ENCODE data around the gene PIAS4. TPM values are rescaled to one million over a fixed set of nuclear protein-coding genes. Genes with fewer than 3 reads are reported as not detected.
"Not testable (repeated sequence)": the region's sequence is repeated elsewhere in the genome, so short reads cannot be mapped to it uniquely, and the experiment has no call there.

The PIAS4 gene
- total RNA-seq, 1 experiment from 2014 or later: 32.8 TPM

DNA sequence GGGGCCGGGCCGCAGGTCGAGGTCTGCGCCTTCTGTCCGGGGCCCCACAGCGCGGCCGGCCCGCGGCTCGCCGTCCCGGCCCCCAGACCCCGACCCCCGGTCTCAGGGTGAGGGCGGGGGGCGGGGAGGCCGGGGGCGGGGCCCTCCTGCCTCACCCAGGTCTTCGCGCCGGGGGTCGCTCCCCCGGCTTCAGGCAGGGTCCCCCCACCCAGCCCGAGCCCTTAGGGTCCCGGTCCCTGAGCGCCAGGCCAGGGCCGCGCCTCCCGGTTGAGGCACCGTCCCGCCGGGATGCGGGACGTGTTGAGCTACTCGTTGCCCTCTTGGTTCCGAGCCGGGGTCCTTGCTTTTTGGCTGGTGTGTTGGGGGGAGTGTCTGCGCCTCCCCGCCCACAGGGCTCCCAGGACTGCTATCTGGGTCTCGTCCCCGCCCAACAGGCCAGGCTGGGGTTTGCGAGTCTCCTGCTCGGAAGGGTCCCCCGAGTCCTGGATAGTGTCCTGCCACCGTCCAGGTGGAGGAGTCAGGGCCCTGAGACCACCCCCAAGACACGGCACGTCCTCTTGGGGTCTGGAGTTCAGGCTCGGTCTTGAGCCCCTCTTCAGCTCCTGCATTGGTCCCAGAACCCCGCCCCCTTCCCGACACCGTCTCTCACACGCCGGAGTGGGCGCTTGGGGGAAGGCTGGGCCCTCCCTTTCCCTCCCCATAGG lies 452 bp downstream of the PIAS4 start:
- Histone ChIP-seq H3K36me3 (0 out of 2 replicates have a peak, but pooled peaks cover 3% of the 10 kb centered on the region), H3K27ac (no peak overlapping the region), H3K27me3 (no peaks in the 10 kb centered on the region), H3K4me3 (peak overlapping the region; percentile 86), H3K9me3 (replicated peaks) (no peaks in the 10 kb centered on the region), H3K4me1 (peaks cover 23% of the 10 kb centered on the region)
- peak; percentile 37 to 46 for DNase-seq

DNA sequence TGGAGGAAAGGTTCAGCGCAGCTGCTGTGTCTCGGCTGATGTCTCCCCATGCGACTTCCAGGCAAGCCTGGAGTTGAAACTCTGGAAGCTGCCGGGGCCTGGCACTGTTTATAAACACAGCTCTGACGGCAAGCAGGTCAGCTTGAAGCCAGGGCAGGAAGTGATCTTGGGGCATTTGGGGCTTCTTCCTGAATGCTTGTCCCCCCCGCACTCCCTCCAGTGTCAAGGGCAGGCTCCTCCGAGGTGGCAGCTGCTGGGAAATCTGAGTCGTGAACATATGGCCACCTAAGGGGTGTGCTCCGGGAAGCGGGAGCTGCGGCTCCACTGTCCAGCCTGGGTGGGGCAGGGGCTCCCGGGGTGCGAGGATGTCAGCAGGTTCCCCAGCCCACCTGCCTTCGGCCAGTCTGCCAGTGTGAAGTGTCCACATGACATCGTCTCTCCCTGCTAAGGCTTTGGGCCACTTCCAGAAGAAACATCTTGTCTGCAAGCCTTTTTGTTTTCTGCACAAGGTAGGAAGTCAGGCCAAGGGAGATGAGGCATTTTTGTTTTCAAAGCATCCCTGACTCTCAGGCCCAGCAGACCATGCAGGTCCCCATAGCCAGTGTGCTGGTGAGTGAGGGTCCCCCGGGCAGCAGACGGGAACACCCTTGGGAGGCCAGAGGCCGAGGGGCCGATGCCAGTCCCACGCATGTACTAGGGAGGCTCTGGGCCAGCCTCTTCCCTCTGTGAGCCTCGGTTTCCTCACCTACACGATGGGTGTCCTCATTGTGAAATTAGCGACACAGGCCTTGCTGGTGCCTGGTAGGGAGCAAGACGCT lies 2.7 kb downstream of the PIAS4 start:
- peak; percentile 79 to 83 for DNase-seq
- Histone ChIP-seq H3K36me3 (peaks cover 10% of the 10 kb centered on the region; the same call in 1 of the 2 replicates), H3K4me1 (peaks cover 23% of the 10 kb centered on the region), H3K9me3 (replicated peaks) (no peaks in the 10 kb centered on the region), H3K27me3 (no peaks in the 10 kb centered on the region), H3K27ac (peak overlapping the region; percentile 48), H3K4me3 (peak overlapping the region; percentile 16; the same call in 1 of the 2 replicates)

DNA sequence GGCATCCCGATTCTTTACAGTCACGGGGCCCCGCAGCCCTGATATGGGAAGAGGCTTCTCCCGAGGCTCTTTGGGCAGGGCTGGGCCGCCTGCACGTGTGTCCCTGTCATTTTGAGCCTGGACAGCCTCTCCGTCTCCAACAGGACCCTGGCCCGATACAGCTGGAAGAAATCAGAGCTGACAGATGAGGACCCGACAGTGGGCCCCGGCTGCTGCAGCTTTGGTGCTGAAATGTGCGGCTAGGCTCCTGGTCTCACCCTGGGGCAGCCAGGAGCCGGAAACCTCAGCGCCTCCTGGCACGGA lies 3.2 kb downstream of the PIAS4 start:
- Histone ChIP-seq H3K27ac (no peak overlapping the region; the same call in 1 of the 2 replicates), H3K4me3 (no peak overlapping the region), H3K9me3 (replicated peaks) (no peaks in the 10 kb centered on the region), H3K27me3 (no peaks in the 10 kb centered on the region), H3K4me1 (peaks cover 23% of the 10 kb centered on the region), H3K36me3 (peaks cover 10% of the 10 kb centered on the region; the same call in 1 of the 2 replicates)
- DNase-seq: no peak

DNA sequence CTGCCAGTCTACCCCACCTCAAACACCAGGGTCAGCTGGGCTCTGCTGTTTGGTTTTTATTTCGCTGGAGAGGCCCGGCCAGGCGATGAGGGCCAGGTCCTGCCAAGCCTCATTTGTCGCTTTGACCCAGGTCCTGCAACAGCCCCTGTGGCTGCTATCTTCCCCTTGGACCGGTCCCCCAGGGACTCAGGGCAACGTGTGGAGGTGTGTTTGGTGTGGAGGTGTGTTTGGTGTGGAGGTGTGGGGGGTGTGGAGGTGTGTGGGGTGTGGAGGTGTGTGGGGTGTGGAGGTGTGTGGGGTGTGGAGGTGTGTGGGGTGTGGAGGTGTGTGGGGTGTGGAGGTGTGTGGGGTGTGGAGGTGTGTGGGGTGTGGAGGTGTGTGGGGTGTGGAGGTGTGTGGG lies 3.9 kb downstream of the PIAS4 start:
- not testable (repeated sequence) for H3K4me3 ChIP-seq; H3K27me3 ChIP-seq; H3K9me3 ChIP-seq (replicated peaks); DNase-seq; H3K27ac ChIP-seq
- H3K36me3 ChIP-seq: peaks cover 10% of the 10 kb centered on the region; the same call in 1 of the 2 replicates
- peaks cover 23% of the 10 kb centered on the region for H3K4me1 ChIP-seq

DNA sequence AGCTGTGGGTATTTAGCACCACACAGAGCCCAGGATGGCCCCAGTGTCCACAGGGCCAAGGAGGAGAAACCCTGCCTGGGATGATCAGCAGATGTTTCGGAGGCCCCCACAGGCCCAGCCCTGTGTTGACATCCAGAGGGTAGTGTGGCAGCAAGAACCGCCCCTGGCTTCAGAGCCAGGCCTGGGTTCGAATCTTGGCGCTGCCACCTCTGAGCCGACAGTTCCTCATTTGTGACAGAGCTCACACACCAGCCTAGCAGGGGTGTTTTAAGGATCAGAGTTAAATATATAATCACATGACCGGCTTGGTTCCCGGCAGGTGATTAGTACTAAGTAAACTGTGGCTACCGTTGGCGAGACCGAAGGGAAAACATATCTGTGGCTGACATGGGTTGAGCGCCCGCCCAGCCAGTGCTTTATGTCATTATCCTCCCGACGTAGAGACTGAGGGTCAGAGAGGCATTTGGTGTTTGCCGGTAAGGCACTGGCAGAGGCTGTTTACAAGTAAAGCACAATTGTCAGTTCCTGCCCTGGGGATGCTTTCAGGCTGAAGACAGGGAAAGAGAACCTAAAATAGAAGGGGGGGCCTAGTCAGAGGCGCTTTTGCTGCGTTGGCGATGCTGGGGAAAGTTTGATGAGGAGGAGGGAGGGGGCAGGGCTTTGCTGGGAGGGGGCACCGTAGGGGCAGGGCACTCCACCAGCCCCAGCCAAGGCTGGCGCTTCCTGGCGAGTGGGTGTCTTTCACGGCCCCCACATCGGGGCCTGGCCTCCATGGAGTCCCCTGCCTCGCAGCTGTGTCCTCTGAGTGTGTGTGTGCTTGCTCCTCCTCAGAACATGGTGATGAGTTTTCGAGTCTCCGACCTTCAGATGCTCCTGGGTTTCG lies 4.8 kb downstream of the PIAS4 start:
- no peak for DNase-seq
- Histone ChIP-seq H3K36me3 (peaks cover 10% of the 10 kb centered on the region; the same call in 1 of the 2 replicates), H3K4me1 (peaks cover 23% of the 10 kb centered on the region), H3K27ac (no peak overlapping the region), H3K9me3 (replicated peaks) (no peaks in the 10 kb centered on the region), H3K4me3 (no peak overlapping the region), H3K27me3 (no peaks in the 10 kb centered on the region)

DNA sequence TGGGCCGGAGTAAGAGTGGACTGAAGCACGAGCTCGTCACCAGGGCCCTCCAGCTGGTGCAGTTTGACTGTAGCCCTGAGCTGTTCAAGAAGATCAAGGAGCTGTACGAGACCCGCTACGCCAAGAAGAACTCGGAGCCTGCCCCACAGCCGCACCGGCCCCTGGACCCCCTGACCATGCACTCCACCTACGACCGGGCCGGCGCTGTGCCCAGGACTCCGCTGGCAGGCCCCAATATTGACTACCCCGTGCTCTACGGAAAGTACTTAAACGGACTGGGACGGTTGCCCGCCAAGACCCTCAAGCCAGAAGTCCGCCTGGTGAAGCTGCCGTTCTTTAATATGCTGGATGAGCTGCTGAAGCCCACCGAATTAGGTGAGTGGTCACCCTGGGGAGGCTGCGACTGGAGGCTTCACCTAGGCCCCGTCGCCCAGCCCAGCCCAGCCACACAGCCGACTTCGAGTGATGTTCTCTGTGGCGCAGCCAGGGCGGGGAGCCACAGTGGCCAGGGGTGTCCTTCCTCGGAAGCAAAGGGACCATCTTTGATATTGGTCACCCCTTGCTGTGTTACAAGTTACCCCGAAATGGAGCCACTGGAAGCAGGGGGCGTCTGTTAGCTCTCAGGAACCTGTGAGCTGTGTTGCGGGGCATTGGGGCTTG lies 5.6 kb downstream of the PIAS4 start:
- H3K4me1 ChIP-seq: peaks cover 23% of the 10 kb centered on the region
- peaks cover 10% of the 10 kb centered on the region; the same call in 1 of the 2 replicates for H3K36me3 ChIP-seq
- no peaks in the 10 kb centered on the region for H3K9me3 ChIP-seq (replicated peaks)
- H3K4me3 ChIP-seq: no peak overlapping the region
- DNase-seq: no peak
- no peaks in the 10 kb centered on the region for H3K27me3 ChIP-seq
- no peak overlapping the region for H3K27ac ChIP-seq

DNA sequence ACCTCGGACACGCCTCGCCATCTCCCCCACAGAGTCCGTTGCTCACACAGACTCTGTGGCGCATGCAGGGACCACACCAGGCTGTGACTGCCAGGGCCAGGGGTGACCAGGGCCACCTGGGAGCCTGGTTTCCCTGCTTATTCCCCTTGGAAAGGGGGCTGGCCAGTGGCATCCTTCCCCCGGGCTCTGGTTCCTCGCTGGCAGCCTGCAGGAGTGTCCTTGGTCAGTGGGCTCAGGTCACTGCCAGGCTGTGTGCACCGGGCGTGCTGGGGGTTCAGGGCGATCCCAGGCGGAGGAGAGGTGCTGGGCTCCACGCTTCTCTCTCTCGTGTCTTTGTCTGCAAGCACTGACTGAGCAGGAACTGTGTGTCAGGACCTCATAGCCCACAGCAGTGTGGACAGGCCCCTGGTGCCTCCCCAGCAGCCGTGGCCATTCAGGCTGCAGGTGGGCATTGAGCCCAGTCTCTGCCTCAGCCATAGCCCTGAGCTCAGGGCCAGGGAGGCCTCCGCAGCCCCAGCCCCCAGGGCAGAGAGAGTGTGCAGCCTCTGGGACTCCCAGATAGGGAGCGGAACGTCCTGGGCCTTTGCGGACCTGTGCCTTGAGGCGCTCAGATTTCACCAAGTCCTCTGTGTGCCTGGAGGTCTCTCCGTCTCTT lies 6.5 kb downstream of the PIAS4 start:
- no peak for DNase-seq
- Histone ChIP-seq H3K4me1 (peaks cover 17% of the 10 kb centered on the region), H3K36me3 (peaks cover 10% of the 10 kb centered on the region; the same call in 1 of the 2 replicates), H3K27me3 (no peaks in the 10 kb centered on the region), H3K27ac (no peak overlapping the region), H3K9me3 (replicated peaks) (no peaks in the 10 kb centered on the region), H3K4me3 (no peak overlapping the region)

DNA sequence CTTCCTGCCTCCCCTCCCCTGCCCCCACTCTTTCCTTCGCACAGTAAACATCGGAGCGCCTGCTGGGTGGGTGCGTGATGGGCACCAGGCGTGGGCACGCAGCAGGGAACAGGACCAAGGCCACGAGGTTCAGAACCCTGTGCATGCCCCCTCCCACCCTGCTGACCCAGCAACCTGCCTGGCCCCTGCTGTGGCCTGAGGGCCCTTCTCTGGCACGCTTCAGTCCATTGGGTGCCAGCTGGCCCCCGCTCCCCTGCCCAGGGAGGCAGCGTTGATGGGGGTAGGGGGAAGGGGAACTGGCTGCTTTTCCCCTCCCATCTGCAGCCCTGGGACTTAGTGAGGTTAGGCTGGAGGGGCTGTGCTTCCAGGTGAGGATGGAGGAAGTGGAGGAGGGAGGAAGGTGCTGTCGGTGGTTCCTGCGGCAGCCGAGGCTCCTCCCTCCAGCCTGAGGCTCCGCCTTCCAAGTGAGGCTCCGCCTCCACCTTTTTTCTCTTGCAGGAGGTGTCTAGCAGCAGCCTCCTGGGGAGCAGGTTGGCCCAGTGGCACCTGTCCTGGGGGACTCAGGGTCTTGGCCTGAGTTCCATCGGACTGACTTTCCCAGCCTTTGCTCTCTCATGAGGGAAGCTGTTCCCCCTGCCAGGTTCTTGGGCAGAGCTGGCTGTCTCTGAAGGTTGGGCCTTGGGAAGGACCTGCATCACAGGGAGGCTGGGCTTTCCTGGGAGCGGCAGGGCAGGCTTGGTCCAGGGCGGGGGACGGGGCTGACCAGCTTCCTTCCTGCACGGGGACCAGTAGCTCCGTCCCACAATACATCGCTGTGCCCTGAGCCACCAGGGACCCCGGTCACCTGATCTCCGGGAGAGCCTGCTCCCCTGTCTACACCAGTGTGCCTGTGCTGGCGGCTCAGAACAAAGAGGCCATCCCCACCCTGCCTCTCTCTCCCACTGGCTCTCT lies 7.3 kb downstream of the PIAS4 start:
- H3K36me3 ChIP-seq: peaks cover 10% of the 10 kb centered on the region; the same call in 1 of the 2 replicates
- no peak overlapping the region for H3K4me3 ChIP-seq
- no peak for DNase-seq
- no peaks in the 10 kb centered on the region for H3K9me3 ChIP-seq (replicated peaks)
- peaks cover 9% of the 10 kb centered on the region for H3K4me1 ChIP-seq
- H3K27me3 ChIP-seq: no peaks in the 10 kb centered on the region
- no peak overlapping the region for H3K27ac ChIP-seq

DNA sequence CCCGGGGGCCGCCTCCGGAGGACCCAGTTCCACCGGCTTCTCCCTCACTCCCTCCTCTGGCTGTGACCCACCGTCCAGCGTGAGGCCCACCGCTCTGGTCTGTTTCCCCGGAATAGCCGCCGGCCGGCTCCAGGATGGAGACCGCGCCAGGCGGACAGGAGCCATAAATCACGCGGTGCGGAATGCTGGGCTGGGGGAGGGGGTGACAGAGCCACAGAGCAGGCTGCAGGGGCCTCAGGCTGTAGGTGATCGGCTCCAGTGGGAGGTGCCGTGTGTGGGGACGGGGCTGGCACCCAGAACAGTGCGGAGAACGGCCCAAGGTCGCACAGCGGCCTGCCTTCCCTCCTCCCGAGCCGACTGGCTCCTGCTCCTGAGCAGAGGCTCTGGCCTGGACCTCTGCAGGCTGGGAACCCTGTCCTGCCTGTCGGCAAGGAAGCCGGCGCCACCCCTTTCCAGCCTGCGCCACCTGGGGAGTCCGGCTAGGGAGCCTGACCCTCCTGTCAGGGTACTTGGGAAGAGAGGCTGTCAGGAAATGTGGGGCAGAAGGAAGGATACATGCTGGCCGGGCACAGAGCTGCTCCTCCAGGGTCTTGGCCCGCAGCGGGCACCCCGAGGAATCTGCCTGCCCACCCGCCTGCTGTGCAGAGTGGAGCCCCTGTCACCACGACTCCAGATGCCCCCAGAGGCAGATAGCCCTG lies 8.3 kb downstream of the PIAS4 start:
- DNase-seq: no peak
- Histone ChIP-seq H3K27ac (no peak overlapping the region), H3K4me3 (no peak overlapping the region), H3K9me3 (replicated peaks) (no peaks in the 10 kb centered on the region), H3K27me3 (no peaks in the 10 kb centered on the region), H3K4me1 (peaks cover under 1% of the 10 kb centered on the region; the same call in 1 of the 2 replicates), H3K36me3 (peaks cover 10% of the 10 kb centered on the region; the same call in 1 of the 2 replicates)

DNA sequence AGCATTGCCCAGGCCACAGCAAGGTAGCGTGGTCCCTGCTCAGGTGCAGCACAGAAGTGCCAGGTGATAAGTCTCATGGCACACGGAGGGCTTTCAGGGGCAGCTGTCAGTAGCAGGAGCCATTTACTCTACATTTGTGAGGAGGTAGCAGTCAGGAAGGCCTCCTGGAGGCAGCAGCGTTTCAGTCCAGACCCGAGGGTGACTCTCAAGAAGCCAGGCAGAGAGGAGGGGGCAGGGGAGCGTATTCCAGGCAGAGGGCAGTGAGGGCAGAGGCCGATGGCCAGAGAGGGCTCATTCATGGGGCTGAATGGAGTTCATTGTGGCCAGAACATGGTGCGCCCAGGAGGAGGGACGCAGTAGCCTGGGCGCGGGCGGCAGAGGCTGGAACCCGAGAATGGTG lies 8.9 kb downstream of the PIAS4 start:
- H3K4me3 ChIP-seq: no peak overlapping the region
- peaks cover 10% of the 10 kb centered on the region; the same call in 1 of the 2 replicates for H3K36me3 ChIP-seq
- no peak overlapping the region for H3K27ac ChIP-seq
- H3K27me3 ChIP-seq: no peaks in the 10 kb centered on the region
- H3K4me1 ChIP-seq: no peaks in the 10 kb centered on the region
- no peaks in the 10 kb centered on the region for H3K9me3 ChIP-seq (replicated peaks)
- no peak for DNase-seq

DNA sequence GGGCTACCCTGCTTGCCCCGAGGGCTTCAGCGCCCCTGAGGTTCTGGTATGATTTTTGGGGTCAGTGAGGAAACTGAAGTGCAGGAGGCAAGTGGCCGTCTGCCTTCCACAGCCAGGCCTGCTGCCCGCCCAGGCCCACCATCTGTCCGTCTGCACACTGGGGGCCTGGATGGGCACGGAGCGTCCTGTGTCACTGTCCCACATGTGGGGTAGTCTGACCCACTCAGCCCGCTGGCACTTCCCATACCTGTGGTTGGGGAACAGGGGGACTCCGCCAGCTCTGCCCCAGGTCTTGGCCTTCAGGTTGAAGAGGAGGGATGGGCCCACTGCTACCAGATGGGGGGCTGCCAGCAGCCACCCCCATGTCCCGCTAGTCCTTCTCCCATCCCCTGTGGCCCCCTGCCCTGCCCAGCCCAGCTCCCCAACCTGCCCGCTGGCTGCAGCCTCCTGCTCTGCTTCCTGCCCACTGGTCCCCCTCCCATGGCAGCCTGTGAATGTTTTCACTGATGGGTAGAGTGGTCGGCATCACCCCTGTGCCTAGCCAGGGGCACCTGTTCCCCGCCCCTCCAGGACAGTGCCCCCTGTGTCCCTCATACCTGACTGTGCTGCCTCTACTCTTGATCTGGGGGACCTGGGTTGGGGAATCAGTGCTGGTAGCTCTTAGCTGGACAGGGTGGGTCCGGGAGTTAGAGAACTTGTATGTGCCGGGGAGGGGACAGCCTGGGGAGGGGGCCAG lies 9.5 kb downstream of the PIAS4 start:
- DNase-seq: no peak
- H3K9me3 ChIP-seq (replicated peaks): no peaks in the 10 kb centered on the region
- no peaks in the 10 kb centered on the region for H3K27me3 ChIP-seq
- no peak overlapping the region for H3K27ac ChIP-seq
- H3K36me3 ChIP-seq: peaks cover 13% of the 10 kb centered on the region
- H3K4me1 ChIP-seq: no peaks in the 10 kb centered on the region
- no peak overlapping the region for H3K4me3 ChIP-seq

DNA sequence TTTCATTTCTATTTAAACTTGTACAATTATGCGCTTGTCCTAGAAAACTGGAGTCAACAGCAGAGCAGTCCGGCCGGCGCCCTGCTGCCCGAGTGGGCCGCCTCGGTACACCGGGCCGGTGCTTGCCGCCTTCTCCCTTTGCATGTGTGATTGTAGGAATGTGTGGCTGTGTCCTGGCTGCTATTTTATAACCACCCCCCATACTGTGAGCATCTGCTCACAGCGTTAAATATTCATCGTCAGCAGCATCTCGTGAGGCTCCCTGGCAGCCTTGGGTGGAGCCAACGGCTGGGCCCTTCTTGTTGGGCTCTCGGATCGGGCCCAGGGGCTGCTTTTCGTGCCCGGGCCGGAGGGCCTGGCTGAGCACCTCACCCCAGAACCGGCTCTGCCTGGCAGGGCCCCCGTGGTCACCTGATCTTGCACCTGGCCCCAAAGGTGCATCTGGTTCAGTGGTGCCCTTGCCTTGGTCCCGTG lies 10.6 kb downstream of the PIAS4 start:
- Histone ChIP-seq H3K9me3 (replicated peaks) (no peaks in the 10 kb centered on the region), H3K4me3 (no peak overlapping the region), H3K4me1 (no peaks in the 10 kb centered on the region), H3K36me3 (peaks cover 11% of the 10 kb centered on the region), H3K27me3 (no peaks in the 10 kb centered on the region), H3K27ac (no peak overlapping the region)
- no peak for DNase-seq
